ENCODE results near the gene KCNIP1. TPM values are rescaled to one million over a fixed set of nuclear protein-coding genes. Genes with fewer than 3 reads are reported as not detected.

Gene KCNIP1
- total and polyA plus RNA-seq, 2 of the 8 experiments (the other 6 are each of a cell fraction or from before 2014, with no cell fraction given), result 0.52 to 0.83 TPM

- no peaks in the 10 kb centered on the region for H3K79me1 ChIP-seq (ENCODE audit: low read depth, low read length)
- no peak overlapping the region for H4K91ac ChIP-seq (replicated peaks; ENCODE audit: insufficient read length, low read length)
- no peak overlapping the region for H3K27ac ChIP-seq (ENCODE audit: low read depth, low read length)
- H3K79me2 ChIP-seq (ENCODE audit: control insufficient read depth in 1 of 2, insufficient read depth in 2 of 2, low read length in 2 of 2), result no peaks in the 10 kb centered on the region
- no peak overlapping the region for H2BK5ac ChIP-seq (ENCODE audit: low read depth, low read length)
- no peak overlapping the region for H3K4me2 ChIP-seq (ENCODE audit: insufficient read depth in 1 of 2, low read depth in 2 of 2, low read length in 2 of 2)
- H4K5ac ChIP-seq (ENCODE audit: insufficient read length, low read depth, low read length), result no peak overlapping the region
- H3K4me1 ChIP-seq (replicated peaks in 1 of 4; ENCODE audit: control insufficient read depth in 3 of 4, insufficient read depth in 4 of 4, low read length in 3 of 4), result no peaks in the 10 kb centered on the region
- no peak overlapping the region for H3K9ac ChIP-seq (replicated peaks in 1 of 4; ENCODE audit: extremely low read depth in 1 of 4, low read depth in 3 of 4, low read length in 3 of 4)
- FAIRE-seq (no peak), DNase-seq (ENCODE audit: low read depth in 1 of 2, low spot score in 2 of 2) (no peak)
- H3K9me3 ChIP-seq (ENCODE audit: insufficient read depth in 2 of 2, low read depth in 1 of 2, low read length in 1 of 2), result peaks cover 0 to 6% of the 10 kb centered on the region in 2 experiments; a peak in 2 of 4 replicates
- H2BK15ac ChIP-seq (ENCODE audit: low read length), result no peak overlapping the region
- H3K36me3 ChIP-seq (ENCODE audit: control insufficient read depth in 2 of 4, insufficient read depth in 4 of 4, low read length in 3 of 4), result no peaks in the 10 kb centered on the region
- no peaks in the 10 kb centered on the region; a peak in 1 of 7 replicates for H3K27me3 ChIP-seq (replicated peaks in 1 of 4; ENCODE audit: control insufficient read depth in 3 of 4, extremely low read depth in 1 of 4, insufficient read depth in 3 of 4, low read length in 3 of 4)
- no peak overlapping the region for H2AK5ac ChIP-seq (ENCODE audit: low read depth, low read length)
- no peak overlapping the region for H3K56ac ChIP-seq (replicated peaks; ENCODE audit: insufficient read length, low read depth, low read length)
- no peak overlapping the region for H2BK12ac ChIP-seq (ENCODE audit: low read depth, low read length)
- WGBS, 2 experiments (ENCODE audit: extremely low coverage in 1 of 2, insufficient coverage in 1 of 2, insufficient read length in 1 of 2, insufficient replicate concordance in 2 of 2, low coverage in 1 of 2, low lambda C conversion rate in 2 of 2, missing lambda C conversion rate in 1 of 2), result 88% methylated on average over 8 of the region's 8 CpGs; no CpG with 5 or more reads in 1 of the 2 experiments
- H2BK20ac ChIP-seq (ENCODE audit: low read length), result no peak overlapping the region
- no peaks in the 10 kb centered on the region for H4K20me1 ChIP-seq (replicated peaks in 1 of 2; ENCODE audit: control insufficient read depth in 1 of 2, insufficient read depth in 2 of 2, low read length in 2 of 2)
- H3K18ac ChIP-seq (ENCODE audit: extremely low read depth, low read length), result no peak overlapping the region
- H3K23ac ChIP-seq (ENCODE audit: insufficient read length), result no peak overlapping the region
- no peak overlapping the region for H2AFZ ChIP-seq (ENCODE audit: low read length)
- ChIA-PET POLR2A (ENCODE audit: partially characterized antibody) (no interaction called here), CTCF (ENCODE audit: partially characterized antibody) (interaction anchor here (1.2 kb wide), 1 partner anchor 22 kb away, joined by 3 read pairs; no protein-coding TSS in a partner anchor)
- no peak overlapping the region for H3K4me3 ChIP-seq (ENCODE audit: extremely low read depth in 1 of 4, insufficient read depth in 2 of 4, low read depth in 3 of 4, low read length in 4 of 4)
- H3K4ac ChIP-seq (replicated peaks; ENCODE audit: insufficient read length, low read depth, low read length), result no peak overlapping the region
- no peak overlapping the region for H3K14ac ChIP-seq (ENCODE audit: insufficient read length)
- no peak overlapping the region for H4K8ac ChIP-seq (ENCODE audit: extremely low read depth, insufficient read depth, low read length)
- H2BK120ac ChIP-seq (replicated peaks; ENCODE audit: low read depth, low read length), result no peak overlapping the region
- H3K23me2 ChIP-seq (ENCODE audit: low read depth, low read length), result no peaks in the 10 kb centered on the region
- TF ChIP-seq CHD2 (IDR thresholded peaks at IDR 0.05; ENCODE audit: low read length) (no peak), CTBP2 (IDR thresholded peaks at IDR 0.05; ENCODE audit: borderline replicate concordance, insufficient read depth, insufficient read length, low read length) (no peak), YY1 (IDR thresholded peaks at IDR 0.05; ENCODE audit: low read depth, low read length) (no peak), POU5F1 (IDR thresholded peaks at IDR 0.05; ENCODE audit: low read depth, low read length) (no peak), RAD21 (IDR thresholded peaks at IDR 0.05 in 1 of 2, conservative IDR thresholded peaks at IDR 0.05 in 1 of 2; ENCODE audit: low read depth in 2 of 2, low read length in 2 of 2) (no peak), POLR2AphosphoS5 (IDR thresholded peaks at IDR 0.05; ENCODE audit: low read depth, low read length) (no peak), SP1 (IDR thresholded peaks at IDR 0.05; ENCODE audit: low read depth, low read length) (no peak), GABPA (IDR thresholded peaks at IDR 0.05; ENCODE audit: borderline replicate concordance, insufficient read depth, low read length) (no peak), SIRT6 (IDR thresholded peaks at IDR 0.05; ENCODE audit: low read length) (no peak), CREB1 (IDR thresholded peaks at IDR 0.05) (no peak), KDM5A (IDR thresholded peaks at IDR 0.05; ENCODE audit: low read length) (no peak), BACH1 (IDR thresholded peaks at IDR 0.05; ENCODE audit: low read length) (no peak)
- TF ChIP-seq, protein P1, sequence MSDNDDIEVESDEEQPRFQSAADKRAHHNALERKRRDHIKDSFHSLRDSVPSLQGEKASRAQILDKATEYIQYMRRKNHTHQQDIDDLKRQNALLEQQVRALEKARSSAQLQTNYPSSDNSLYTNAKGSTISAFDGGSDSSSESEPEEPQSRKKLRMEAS (IDR thresholded peaks at IDR 0.05), result no peak
- TF ChIP-seq, protein P2, sequence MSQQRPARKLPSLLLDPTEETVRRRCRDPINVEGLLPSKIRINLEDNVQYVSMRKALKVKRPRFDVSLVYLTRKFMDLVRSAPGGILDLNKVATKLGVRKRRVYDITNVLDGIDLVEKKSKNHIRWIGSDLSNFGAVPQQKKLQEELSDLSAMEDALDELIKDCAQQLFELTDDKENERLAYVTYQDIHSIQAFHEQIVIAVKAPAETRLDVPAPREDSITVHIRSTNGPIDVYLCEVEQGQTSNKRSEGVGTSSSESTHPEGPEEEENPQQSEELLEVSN (IDR thresholded peaks at IDR 0.05), result no peak
These were observed 39.0 kb downstream of the KCNIP1 start for GRCh38 chr5:170542691-170543293.

Measured in H1 (cell line).